ENCODE measurements around the gene SLC44A3. TPM values are rescaled to one million over a fixed set of nuclear protein-coding genes. Genes with fewer than 3 reads are reported as not detected.
"Not testable (repeated sequence)": the region's sequence is repeated elsewhere in the genome, so short reads cannot be mapped to it uniquely, and the experiment has no call there.

SLC44A3 gene
- total RNA-seq, 1 donor from 2014 or later: 13.8 TPM

DNA sequence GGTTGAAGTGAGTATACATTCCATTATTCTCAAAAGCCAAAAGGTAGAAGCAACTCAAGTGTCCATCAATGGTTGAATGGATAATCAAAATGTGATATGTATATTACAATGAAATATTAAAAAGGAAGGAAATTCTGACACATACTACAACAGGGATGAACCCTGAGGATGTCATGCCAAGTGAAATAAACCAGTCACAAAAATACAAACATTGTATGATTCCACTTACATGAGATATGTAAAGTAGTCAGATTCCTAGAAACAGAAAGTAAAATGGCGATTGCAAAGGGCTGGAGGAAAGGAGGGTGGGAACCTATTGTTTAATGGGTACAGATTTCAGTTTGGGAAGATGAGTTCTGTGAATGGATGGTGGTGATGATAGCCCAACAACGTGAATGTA is 5.8 kb downstream of the SLC44A3 start:
- intact Hi-C loops (cut with DNase I): no loop called here
- no peak for ATAC-seq
- no peak for DNase-seq (ENCODE audit: low spot score)

DNA sequence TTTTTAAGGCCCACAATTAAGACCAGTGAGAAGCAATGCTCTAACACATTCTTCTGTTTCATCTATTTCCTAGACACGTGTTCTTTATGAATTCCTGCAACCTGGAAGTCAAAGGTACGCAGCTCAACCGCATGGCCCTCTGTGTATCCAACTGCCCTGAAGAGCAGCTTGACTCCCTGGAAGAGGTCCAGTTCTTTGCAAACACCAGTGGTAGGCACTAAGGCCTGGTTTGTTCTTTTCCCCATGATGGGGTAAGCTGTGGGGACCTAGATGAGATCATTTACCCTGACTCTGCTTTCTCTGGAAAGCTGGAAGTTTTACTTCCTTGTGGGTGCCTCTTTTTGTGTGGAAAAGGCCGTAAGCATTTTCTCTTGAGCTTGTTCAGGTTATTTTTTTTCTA is 7.3 kb downstream of the SLC44A3 start:
- no peak for DNase-seq (ENCODE audit: low spot score)
- no peak for ATAC-seq

GRCh38 chr1:94828251-94828650 is 8.1 kb downstream of the SLC44A3 start:
- ATAC-seq: no peak
- intact Hi-C loops (cut with DNase I): no loop called here
- no peak for DNase-seq (ENCODE audit: low spot score)

More for the DNA sequence above, 7.3 kb downstream of the SLC44A3 start:
- intact Hi-C loops (cut with DNase I): no loop called here

DNA sequence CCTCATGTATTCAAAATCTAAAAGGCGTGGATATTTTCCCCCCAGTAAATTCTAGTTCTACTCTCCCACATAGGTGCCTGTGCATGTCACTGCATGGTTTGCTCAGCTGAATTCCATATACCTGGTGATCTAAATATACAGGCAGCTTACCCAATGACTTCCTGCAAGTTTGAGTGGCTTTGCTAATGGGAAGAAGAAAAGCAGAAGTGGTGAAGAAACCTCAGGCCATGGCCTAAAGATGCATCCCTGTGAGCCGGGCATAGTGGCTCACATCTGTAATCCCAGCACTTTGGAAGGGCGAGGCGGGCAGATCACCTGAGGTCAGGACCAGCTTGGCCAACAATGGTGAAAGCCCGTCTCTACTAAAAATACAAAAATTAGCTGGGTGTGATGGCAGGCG is 11.5 kb downstream of the SLC44A3 start:
- intact Hi-C loops (cut with DNase I): no loop called here
- no peak for ATAC-seq

DNA sequence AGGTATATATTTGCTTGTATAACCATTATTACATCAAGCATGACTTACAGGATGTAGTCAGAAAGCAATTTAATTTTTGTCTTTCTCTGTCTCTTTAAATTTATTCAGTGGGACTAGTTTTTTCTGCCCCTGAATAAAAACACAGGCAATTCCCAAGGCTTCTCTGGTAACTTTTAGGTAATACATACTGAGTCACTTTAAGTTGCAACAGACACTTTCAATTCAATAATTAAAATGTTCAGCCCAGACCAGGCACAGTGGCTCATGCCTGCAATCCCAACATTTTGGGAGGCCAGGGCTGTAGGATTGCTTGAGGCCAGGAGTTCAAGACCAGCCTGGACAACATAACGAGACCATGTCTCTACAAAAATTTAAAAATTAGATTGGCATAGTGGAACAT is 12.3 kb downstream of the SLC44A3 start:
- ATAC-seq: no peak

More for the DNA sequence above, 11.5 kb downstream of the SLC44A3 start:
- no peak for DNase-seq (ENCODE audit: low spot score)

DNA sequence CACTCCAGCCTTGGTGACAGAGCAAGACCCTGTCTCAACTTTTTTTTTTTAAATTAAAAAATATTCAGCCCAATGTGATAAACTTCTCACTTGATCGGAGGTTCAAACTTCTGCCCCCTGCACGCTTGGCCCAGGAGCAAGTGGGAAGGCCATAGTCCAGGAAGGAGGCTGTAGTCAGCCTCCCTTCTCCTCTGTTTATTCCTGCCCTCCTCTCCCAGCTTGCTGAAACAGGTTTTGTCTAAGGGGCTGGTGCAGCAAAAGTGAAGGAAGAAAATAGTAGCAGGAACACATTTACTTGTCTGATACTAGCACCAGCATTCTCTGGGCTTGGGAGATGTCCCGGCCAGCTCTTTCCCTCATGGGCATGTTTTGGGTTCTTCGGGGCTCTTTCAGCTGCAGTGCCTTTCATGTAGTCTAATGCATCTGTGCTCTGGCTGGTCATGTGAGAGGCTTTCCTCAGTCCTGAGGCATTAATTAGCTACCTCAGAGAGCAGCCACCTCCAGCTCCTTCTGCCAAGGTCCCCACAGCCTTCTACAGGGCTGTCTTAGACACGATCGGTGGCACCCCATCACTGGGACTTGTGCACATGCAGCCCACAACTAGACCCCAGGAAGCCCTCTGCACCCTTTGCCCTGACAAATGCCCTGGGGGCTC is 12.9 kb downstream of the SLC44A3 start:
- intact Hi-C loops (cut with DNase I): no loop called here
- DNase-seq (ENCODE audit: low spot score) (no peak), ATAC-seq (no peak)

More for the DNA sequence above, 12.3 kb downstream of the SLC44A3 start:
- intact Hi-C loops (cut with DNase I): no loop called here
- no peak for DNase-seq (ENCODE audit: low spot score)

GRCh38 chr1:94836891-94837290 is 16.7 kb downstream of the SLC44A3 start:
- intact Hi-C loops (cut with DNase I): no loop called here
- no peak for DNase-seq (ENCODE audit: low spot score)
- ATAC-seq: no peak

DNA sequence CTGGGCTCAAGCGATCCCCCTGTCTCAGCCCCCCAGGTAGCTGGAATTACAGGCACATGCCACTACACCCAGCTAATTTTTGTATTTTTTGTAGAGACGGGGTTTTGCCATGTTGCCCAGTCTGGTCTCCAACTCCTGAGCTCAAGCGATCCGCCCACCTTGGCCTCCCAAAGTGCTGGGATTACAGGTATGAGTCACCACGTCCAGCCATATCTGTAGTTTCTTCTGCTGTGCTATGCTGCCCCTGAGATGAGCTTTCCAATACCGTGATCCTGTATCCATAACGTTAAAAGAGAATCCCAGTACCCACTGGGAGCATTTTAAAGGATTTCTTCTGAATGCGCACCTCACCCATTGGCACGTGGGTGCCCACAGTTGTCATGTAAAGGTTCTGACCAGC is 20.2 kb downstream of the SLC44A3 start:
- ATAC-seq; intact Hi-C loops (cut with DNase I); DNase-seq (ENCODE audit: low spot score): not testable (repeated sequence)

GRCh38 chr1:94840808-94841207 is 20.7 kb downstream of the SLC44A3 start:
- ATAC-seq: no peak
- no peak for DNase-seq (ENCODE audit: low spot score)
- intact Hi-C loops (cut with DNase I): no loop called here

- ATAC-seq: no peak
- intact Hi-C loops (cut with DNase I): no loop called here
- no peak for DNase-seq (ENCODE audit: low spot score)
Observed at GRCh38 chr1:94843430-94843829, 23.3 kb downstream of the SLC44A3 start.

- ATAC-seq (no peak), DNase-seq (ENCODE audit: low spot score) (no peak)
- intact Hi-C loops (cut with DNase I): no loop called here
Observed at GRCh38 chr1:94843846-94844245, 23.7 kb downstream of the SLC44A3 start.

- ATAC-seq (no peak), DNase-seq (ENCODE audit: low spot score) (no peak)
- intact Hi-C loops (cut with DNase I): no loop called here
Observed at GRCh38 chr1:94846308-94846707, 26.2 kb downstream of the SLC44A3 start.

- no peak for ATAC-seq
- no peak for DNase-seq (ENCODE audit: low spot score)
Observed at GRCh38 chr1:94851571-94851970, 31.4 kb downstream of the SLC44A3 start.

GRCh38 chr1:94852788-94853187 is 32.6 kb downstream of the SLC44A3 start:
- DNase-seq (ENCODE audit: low spot score) (no peak), ATAC-seq (no peak)
- intact Hi-C loops (cut with DNase I): no loop called here

More at GRCh38 chr1:94851571-94851970, 31.4 kb downstream of the SLC44A3 start:
- intact Hi-C loops (cut with DNase I): no loop called here

DNA sequence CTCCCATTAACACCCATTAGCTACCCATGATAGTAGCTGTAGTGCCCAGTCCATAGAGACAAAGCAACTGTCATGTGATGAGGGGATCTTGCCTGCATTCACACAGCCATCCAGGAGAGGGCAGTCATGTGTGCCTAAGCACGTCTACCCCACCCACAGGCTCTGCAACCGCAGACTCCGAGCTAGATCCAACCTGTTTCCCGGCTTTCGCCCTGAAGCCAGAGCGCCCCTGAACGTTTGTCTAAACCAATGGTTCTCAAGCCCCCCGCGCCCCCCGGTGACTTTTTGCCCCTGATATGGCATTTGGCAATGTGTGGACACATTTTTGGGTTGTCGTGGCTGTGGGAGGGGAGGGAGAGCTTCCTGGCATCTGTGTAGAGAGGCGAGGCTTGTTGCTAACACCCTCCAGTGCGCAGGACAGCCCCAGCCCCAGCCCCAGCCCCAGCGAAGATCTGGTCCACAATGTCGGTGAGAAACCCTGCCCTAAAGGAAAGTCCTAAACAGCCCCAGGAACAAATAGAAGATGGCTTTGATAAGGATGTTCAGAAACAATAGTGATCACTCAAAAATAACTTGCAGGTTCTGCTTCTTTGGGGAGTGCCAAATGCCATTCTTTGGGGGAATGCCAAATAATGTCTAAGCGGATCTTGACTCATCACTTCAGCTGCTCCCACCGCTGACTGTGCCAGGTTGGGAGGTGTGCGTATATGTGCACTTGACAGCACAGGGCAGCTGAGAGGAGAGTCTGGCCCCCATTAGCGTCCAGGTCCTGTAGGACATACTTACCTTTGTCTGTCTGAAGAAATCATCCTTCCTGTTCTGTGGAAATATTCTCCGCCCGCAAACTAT is 34.5 kb downstream of the SLC44A3 start:
- ATAC-seq: peak; percentile 98
- intact Hi-C loops (cut with DNase I): loop anchor here (2.0 kb wide), 1 partner anchor 188 kb away; no protein-coding TSS in a partner anchor
- DNase-seq (ENCODE audit: low spot score): peak; percentile 93

DNA sequence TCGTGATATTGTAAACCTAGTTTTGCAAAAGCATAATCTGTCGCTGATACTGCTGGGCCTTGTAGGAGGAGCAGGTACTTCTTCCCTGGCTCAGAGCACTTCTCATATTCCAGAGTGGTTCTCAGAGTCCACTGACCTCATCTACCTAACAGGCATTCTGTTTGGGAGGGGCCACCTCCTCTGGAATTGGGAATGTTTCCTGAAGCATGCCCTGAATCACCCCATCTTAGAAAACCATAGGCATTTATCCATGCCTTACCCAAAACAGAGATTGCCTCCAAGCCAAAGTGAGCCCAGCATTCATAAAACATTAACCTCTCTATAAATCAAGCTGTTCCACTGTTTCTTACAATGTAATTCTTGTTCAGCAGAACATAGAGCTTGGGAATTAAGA is 35.1 kb downstream of the SLC44A3 start:
- ATAC-seq (no peak), DNase-seq (ENCODE audit: low spot score) (no peak)
- intact Hi-C loops (cut with DNase I): loop anchor here (2.0 kb wide), 1 partner anchor 187 kb away; no protein-coding TSS in a partner anchor

- ATAC-seq: no peak
- intact Hi-C loops (cut with DNase I): no loop called here
- no peak for DNase-seq (ENCODE audit: low spot score)
Observed at GRCh38 chr1:94856004-94856403, 35.8 kb downstream of the SLC44A3 start.

DNA sequence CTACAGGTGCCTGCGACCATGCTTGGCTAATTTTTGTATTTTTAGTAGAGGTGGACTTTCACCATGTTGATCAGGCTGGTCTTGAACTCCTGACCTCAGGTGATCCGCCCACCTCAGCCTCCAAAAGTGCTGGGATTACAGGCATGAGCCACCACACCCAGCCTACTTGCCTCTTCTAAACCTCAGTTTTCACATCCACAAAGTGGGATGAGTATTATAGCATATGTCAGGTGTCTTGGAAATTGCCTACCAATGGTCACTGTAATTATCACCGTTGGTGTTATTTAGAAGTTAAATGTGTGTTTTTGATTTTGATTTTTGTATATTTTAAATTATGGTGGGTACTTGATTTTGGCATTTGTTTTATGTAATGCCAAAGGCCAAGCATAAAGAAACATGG is 36.7 kb downstream of the SLC44A3 start:
- ATAC-seq (no peak), DNase-seq (ENCODE audit: low spot score) (no peak)
- intact Hi-C loops (cut with DNase I): no loop called here

DNA sequence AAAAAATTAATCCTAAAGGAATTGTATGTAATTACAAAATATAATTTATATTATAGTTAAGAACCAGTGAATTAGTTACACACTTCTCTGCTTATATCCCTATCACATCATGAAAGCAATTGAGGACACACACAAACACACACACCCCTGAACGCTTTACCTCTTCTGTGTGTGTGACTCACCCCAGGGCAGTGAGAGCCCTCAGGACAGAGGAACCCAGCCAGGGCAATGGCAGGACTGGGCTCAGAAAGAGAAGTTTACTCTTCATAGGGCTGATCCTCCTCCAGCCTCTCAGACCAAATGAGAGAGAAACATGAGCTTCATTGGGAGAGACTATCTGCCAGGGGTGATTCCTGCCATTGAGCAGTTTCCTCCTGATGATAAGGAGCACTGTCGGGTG is 38.1 kb downstream of the SLC44A3 start:
- DNase-seq (ENCODE audit: low spot score) (no peak), ATAC-seq (no peak)
- intact Hi-C loops (cut with DNase I): no loop called here

- ATAC-seq (no peak), DNase-seq (ENCODE audit: low spot score) (no peak)
- intact Hi-C loops (cut with DNase I): no loop called here
Observed at GRCh38 chr1:94859174-94859573, 39.0 kb downstream of the SLC44A3 start.

Data from sciatic nerve (tissue), 2 donors.